Measurements from ENCODE around the gene NAP1L4. TPM values are rescaled to one million over a fixed set of nuclear protein-coding genes. Genes with fewer than 3 reads are reported as not detected.

Gene NAP1L4
- polyA plus RNA-seq, 1 of the 3 experiments (the other 2 are of a cell fraction) = 104 TPM

GRCh38 chr11:3037945-3038271 lies 45.8 kb upstream of the NAP1L4 start:
- no peak for DNase-seq

More at GRCh38 chr11:3037945-3038271, 45.8 kb upstream of the NAP1L4 start:
- Histone ChIP-seq H3F3A (replicated peaks; ENCODE audit: insufficient read depth) (peaks cover 12% of the 10 kb centered on the region), H3K4me2 (no peak overlapping the region), H4K20me1 (ENCODE audit: insufficient read depth) (peaks cover 41% of the 10 kb centered on the region), H3K27me3 (ENCODE audit: insufficient read depth) (no peaks in the 10 kb centered on the region), H3K36me3 (replicated peaks in 1 of 2; ENCODE audit: control insufficient read depth in 1 of 2, insufficient read depth in 2 of 2, low read length in 1 of 2) (peaks cover 59 to 81% of the 10 kb centered on the region in 2 experiments), H3K4me1 (ENCODE audit: control insufficient read depth in 1 of 2, insufficient read depth in 2 of 2, low read depth in 1 of 2, low read length in 1 of 2) (peaks cover under 1 to 3% of the 10 kb centered on the region in 2 experiments; a peak in 1 of 4 replicates), H3K9ac (no peak overlapping the region), H2AFZ (ENCODE audit: low read depth) (no peak overlapping the region), H3K9me3 (no peaks in the 10 kb centered on the region), H3K79me2 (ENCODE audit: insufficient read depth) (peaks cover 27% of the 10 kb centered on the region), H3K4me3 (ENCODE audit: low read depth in 2 of 2, low read length in 1 of 2) (no peak overlapping the region), H3K9me2 (no peaks in the 10 kb centered on the region), H3K27ac (ENCODE audit: low read depth in 2 of 2, low read length in 1 of 2) (no peak overlapping the region)
- ChIA-PET CTCF (interaction anchor here (0.6 to 23.7 kb wide), 44 partner anchors 8 to 505 kb away, joined by 3 to 403 read pairs (median 5); partner anchors contain the start of genes CARS1, MRGPRG and OSBPL5), POLR2A (interaction anchor here (2.0 kb wide), 1 partner anchor 54 kb away, joined by 5 read pairs; no protein-coding TSS in a partner anchor)
- no peak for TF ChIP-seq FOXJ3 (CRISPR knock-in tag; IDR thresholded peaks at IDR 0.05)
- no peak for TF ChIP-seq USF2 (IDR thresholded peaks at IDR 0.05; ENCODE audit: borderline replicate concordance, low read depth, low read length)
- TF ChIP-seq RCOR1 (IDR thresholded peaks at IDR 0.05; ENCODE audit: low read length) = no peak
- TF ChIP-seq RXRA (IDR thresholded peaks at IDR 0.05; ENCODE audit: borderline replicate concordance, low read depth) = no peak
- no peak for TF ChIP-seq REST (IDR thresholded peaks at IDR 0.05; ENCODE audit: low read depth, low read length)
- no peak for TF ChIP-seq USF1 (IDR thresholded peaks at IDR 0.05; ENCODE audit: borderline replicate concordance, low read depth)
- no peak for TF ChIP-seq MXI1 (IDR thresholded peaks at IDR 0.05; ENCODE audit: low read depth, low read length)
- TF ChIP-seq IRF3 (IDR thresholded peaks at IDR 0.05; ENCODE audit: low read depth, low read length) = no peak
- no peak for TF ChIP-seq TAF1 (IDR thresholded peaks at IDR 0.05; ENCODE audit: borderline replicate concordance, low read depth, low read length)
- no peak for TF ChIP-seq JUND (IDR thresholded peaks at IDR 0.05)
- TF ChIP-seq NRF1 (IDR thresholded peaks at IDR 0.05; ENCODE audit: low read depth, low read length) = no peak
- no peak for TF ChIP-seq SIN3A (IDR thresholded peaks at IDR 0.05; ENCODE audit: borderline replicate concordance, low read depth, low read length)
- no peak for TF ChIP-seq TCF12 (IDR thresholded peaks at IDR 0.05)
- no peak for TF ChIP-seq CHD2 (IDR thresholded peaks at IDR 0.05; ENCODE audit: low read length, partially characterized antibody)
- TF ChIP-seq EZH2phosphoT487 (IDR thresholded peaks at IDR 0.05; ENCODE audit: borderline replicate concordance, low read depth) = no peak
- TF ChIP-seq PBX3 (IDR thresholded peaks at IDR 0.05) = no peak
- TF ChIP-seq EP300 (IDR thresholded peaks at IDR 0.05; ENCODE audit: borderline replicate concordance in 1 of 2, low read depth in 1 of 2, low read length in 1 of 2) = no peak
- 88% methylated on average over 12 of the region's 12 CpGs for WGBS (ENCODE audit: low lambda C conversion rate)

Measured in SK-N-SH (cell line).